Measurements from ENCODE around the gene ZNF630. TPM values are rescaled to one million over a fixed set of nuclear protein-coding genes. Genes with fewer than 3 reads are reported as not detected.

The ZNF630 gene
- total and polyA plus RNA-seq, 2 of the 8 experiments (the other 6 are each of a cell fraction or from before 2014, with no cell fraction given): 0.67 to 2.2 TPM

- WGBS, 2 experiments (ENCODE audit: extremely low coverage in 1 of 2, insufficient coverage in 1 of 2, insufficient read length in 1 of 2, insufficient replicate concordance in 2 of 2, low coverage in 1 of 2, low lambda C conversion rate in 2 of 2, missing lambda C conversion rate in 1 of 2): 100% methylated on average over 3 of the region's 4 CpGs; no CpG with 5 or more reads in 1 of the 2 experiments
- H4K91ac ChIP-seq (replicated peaks; ENCODE audit: insufficient read length, low read length): no peak overlapping the region
- no peak overlapping the region for H2AFZ ChIP-seq (ENCODE audit: low read length)
Observed at GRCh38 chrX:48064261-48064660, 7.2 kb downstream of the ZNF630 start.

More at GRCh38 chrX:48064261-48064660, 7.2 kb downstream of the ZNF630 start:
- Histone ChIP-seq H3K56ac (replicated peaks; ENCODE audit: insufficient read length, low read depth, low read length) (no peak overlapping the region), H4K5ac (ENCODE audit: insufficient read length, low read depth, low read length) (no peak overlapping the region), H3K79me1 (ENCODE audit: low read depth, low read length) (no peaks in the 10 kb centered on the region), H3K4me2 (ENCODE audit: insufficient read depth in 1 of 2, low read depth in 2 of 2, low read length in 2 of 2) (no peak overlapping the region), H3K9ac (replicated peaks in 1 of 4; ENCODE audit: extremely low read depth in 1 of 4, low read depth in 3 of 4, low read length in 3 of 4) (no peak overlapping the region), H3K14ac (ENCODE audit: insufficient read length) (no peak overlapping the region), H3K27ac (ENCODE audit: low read depth, low read length) (no peak overlapping the region), H3K23me2 (ENCODE audit: low read depth, low read length) (no peaks in the 10 kb centered on the region), H4K20me1 (replicated peaks in 1 of 2; ENCODE audit: control insufficient read depth in 1 of 2, insufficient read depth in 2 of 2, low read length in 2 of 2) (no peaks in the 10 kb centered on the region), H3K27me3 (replicated peaks in 1 of 4; ENCODE audit: control insufficient read depth in 3 of 4, extremely low read depth in 1 of 4, insufficient read depth in 3 of 4, low read length in 3 of 4) (no peaks in the 10 kb centered on the region), H2BK120ac (replicated peaks; ENCODE audit: low read depth, low read length) (no peak overlapping the region), H3K4me3 (ENCODE audit: extremely low read depth in 1 of 4, insufficient read depth in 2 of 4, low read depth in 3 of 4, low read length in 4 of 4) (no peak overlapping the region), H3K79me2 (ENCODE audit: control insufficient read depth in 1 of 2, insufficient read depth in 2 of 2, low read length in 2 of 2) (no peaks in the 10 kb centered on the region), H2BK15ac (ENCODE audit: low read length) (no peak overlapping the region), H3K18ac (ENCODE audit: extremely low read depth, low read length) (no peak overlapping the region), H3K23ac (ENCODE audit: insufficient read length) (no peak overlapping the region), H3K4ac (replicated peaks; ENCODE audit: insufficient read length, low read depth, low read length) (no peak overlapping the region), H2AK5ac (ENCODE audit: low read depth, low read length) (no peak overlapping the region), H2BK12ac (ENCODE audit: low read depth, low read length) (no peak overlapping the region), H2BK20ac (ENCODE audit: low read length) (no peak overlapping the region), H3K36me3 (ENCODE audit: control insufficient read depth in 2 of 4, insufficient read depth in 4 of 4, low read length in 3 of 4) (peaks cover 0 to 3% (median under 1%) of the 10 kb centered on the region in 4 experiments; a peak in 1 of 8 replicates), H3K9me3 (ENCODE audit: insufficient read depth in 2 of 2, low read depth in 1 of 2, low read length in 1 of 2) (peaks cover 0 to 6% of the 10 kb centered on the region in 2 experiments; a peak in 1 of 4 replicates), H4K8ac (ENCODE audit: extremely low read depth, insufficient read depth, low read length) (no peak overlapping the region), H2BK5ac (ENCODE audit: low read depth, low read length) (no peak overlapping the region), H3K4me1 (replicated peaks in 1 of 4; ENCODE audit: control insufficient read depth in 3 of 4, insufficient read depth in 4 of 4, low read length in 3 of 4) (no peaks in the 10 kb centered on the region)
- ChIA-PET CTCF (ENCODE audit: partially characterized antibody) (interaction anchor here (0.7 to 1.3 kb wide), 2 partner anchors 8 to 37 kb away, joined by 3 to 4 read pairs; no protein-coding TSS in a partner anchor), POLR2A (ENCODE audit: partially characterized antibody) (no interaction called here)
- TF ChIP-seq TAF1 (IDR thresholded peaks at IDR 0.05; ENCODE audit: low read depth, low read length) (no peak), NANOG (IDR thresholded peaks at IDR 0.05; ENCODE audit: insufficient read depth, low read depth, low read length, poor library complexity, severe bottlenecking) (no peak), POU5F1 (IDR thresholded peaks at IDR 0.05; ENCODE audit: low read depth, low read length) (no peak), ZNF274 (IDR thresholded peaks at IDR 0.05; ENCODE audit: borderline replicate concordance, extremely low read depth, low read length) (no peak), CEBPB (IDR thresholded peaks at IDR 0.05; ENCODE audit: low read depth, low read length) (no peak), GABPA (IDR thresholded peaks at IDR 0.05; ENCODE audit: borderline replicate concordance, insufficient read depth, low read length) (no peak), ASH2L (IDR thresholded peaks at IDR 0.05; ENCODE audit: low read length) (no peak), PHF8 (conservative IDR thresholded peaks at IDR 0.05; ENCODE audit: low read depth, low read length) (no peak), POLR2A (IDR thresholded peaks at IDR 0.05; ENCODE audit: control extremely low read depth in 1 of 2, low read depth in 2 of 2, low read length in 2 of 2) (no peak), RBBP5 (IDR thresholded peaks at IDR 0.05; ENCODE audit: borderline replicate concordance, low read depth, low read length) (no peak), YY1 (IDR thresholded peaks at IDR 0.05; ENCODE audit: low read depth, low read length) (no peak), CREB1 (IDR thresholded peaks at IDR 0.05) (no peak), ATF3 (IDR thresholded peaks at IDR 0.05; ENCODE audit: insufficient read depth, low read depth, low read length) (no peak)
- no peak for DNase-seq (ENCODE audit: low read depth in 1 of 2, low spot score in 2 of 2)
- no peak for FAIRE-seq

Data from H1 (cell line).